Fibroblast of lung (primary cell): ENCODE measurements around the gene NRF1.

Source experiments
- CTCF ChIP-seq, 2 donors: IDR thresholded peaks in 1 of 2; conservative IDR thresholded peaks in 1 of 2; 1 replicate in 1 of 2; 2 replicates in 1 of 2; pipeline ENCODE4 v1.5.1; 2011 to 2012; ENCODE audit warnings: low read length in 2 of 2, control low read depth in 1 of 2, inconsistent platforms in 1 of 2, low read depth in 1 of 2, mild to moderate bottlenecking in 1 of 2
- EZH2 ChIP-seq: IDR thresholded peaks from 2 replicates; pipeline ENCODE4 v1.5.1; 2012; ENCODE audit warnings: low read length, control low read depth, mild to moderate bottlenecking; ENCODE audit errors: missing control alignments

- TF ChIP-seq CTCF (conservative IDR thresholded peaks at IDR 0.05 in 1 of 2, IDR thresholded peaks at IDR 0.05 in 1 of 2; ENCODE audit: low read depth in 1 of 2, low read length in 2 of 2) (no peak), EZH2 (no peak)
Observed at GRCh38 chr7:129588268-129588667, 23.3 kb upstream of the NRF1 start.
